SK-MEL-5 (cell line): ENCODE measurements around the gene EGFL8. TPM values are rescaled to one million over a fixed set of nuclear protein-coding genes. Genes with fewer than 3 reads are reported as not detected.

Source experiments
- DNase-seq: peaks from one replicate; pipeline ENCODE4 v3.0.0-alpha.2; 2016; ENCODE audit warnings: low read depth, low spot score
- in situ Hi-C: cut with HindIII; loops from 2 replicates; pipeline ENCODE4 v1.10.0; 2016; ENCODE audit warnings: low sequenced_read_pairs, high pct_unique_total_duplicates, low pct_unique_long_range_greater_than_20kb
- polyA plus RNA-seq, 2 experiments: library from polyadenylated mRNA; depleted of rRNA; stranded (reverse); fragments of >200 nt; gene quantifications; 2 replicates each; pipeline ENCODE4 v1.2.3, GENCODE V29; 2015
- total RNA-seq: library from RNA; depleted of rRNA; stranded (reverse); fragments of >200 nt; shearing (Covaris generic); gene quantifications from 2 replicates; pipeline ENCODE4 v1.2.3, GENCODE V29; 2014; rRNA removed

The EGFL8 gene
- total RNA-seq: 11.4 and 15.0 TPM in 2 replicates
- 9.7 and 13.9 TPM in 2 replicates for polyA plus RNA-seq (2015; cell fraction: cytosol; rRNA removed)
- polyA plus RNA-seq (2015; cell fraction: nucleus; rRNA removed): 97.7 and 128 TPM in 2 replicates

- DNase-seq: peak; percentile 21
- in situ Hi-C loops: no loop called here
Observed at GRCh38 chr6:32164295-32164694, at the start of gene EGFL8. EGFL8 (plus strand) TSS chr6:32164595; CDS start chr6:32166166, 1,571 bp downstream.

GRCh38 chr6:32114796-32115195 lies 49.6 kb upstream of the EGFL8 start:
- in situ Hi-C loops: no loop called here
- DNase-seq: no peak

GRCh38 chr6:32115623-32116022 lies 48.8 kb upstream of the EGFL8 start:
- in situ Hi-C loops: no loop called here
- DNase-seq: no peak

- peak; percentile 48 for DNase-seq
- in situ Hi-C loops: no loop called here
Observed at GRCh38 chr6:32116674-32117073, 47.7 kb upstream of the EGFL8 start.

GRCh38 chr6:32117461-32117860 lies 46.9 kb upstream of the EGFL8 start:
- in situ Hi-C loops: no loop called here
- DNase-seq: no peak

- in situ Hi-C loops: no loop called here
- DNase-seq: peak; percentile 85
Observed at GRCh38 chr6:32118782-32119628, 45.4 kb upstream of the EGFL8 start.

GRCh38 chr6:32120573-32121059 lies 43.8 kb upstream of the EGFL8 start:
- in situ Hi-C loops: no loop called here
- DNase-seq: no peak

- no peak for DNase-seq
- in situ Hi-C loops: no loop called here
Observed at GRCh38 chr6:32123681-32124080, 40.7 kb upstream of the EGFL8 start.

GRCh38 chr6:32126880-32127279 lies 37.5 kb upstream of the EGFL8 start:
- in situ Hi-C loops: no loop called here
- DNase-seq: no peak

- in situ Hi-C loops: no loop called here
- no peak for DNase-seq
Observed at GRCh38 chr6:32127409-32127716, 37.0 kb upstream of the EGFL8 start.

GRCh38 chr6:32127717-32128592 lies 36.4 kb upstream of the EGFL8 start, which contains the start of gene ATF6B:
ATF6B (minus strand) TSS chr6:32128246; CDS start chr6:32128207, 39 bp downstream.
- in situ Hi-C loops: no loop called here
- peak; percentile 100 for DNase-seq

- in situ Hi-C loops: no loop called here
- peak; percentile 25 for DNase-seq
Observed at GRCh38 chr6:32128751-32129296, 35.6 kb upstream of the EGFL8 start.

GRCh38 chr6:32129297-32130088 lies 34.9 kb upstream of the EGFL8 start:
- no peak for DNase-seq
- in situ Hi-C loops: no loop called here

GRCh38 chr6:32131439-32131948 lies 32.9 kb upstream of the EGFL8 start:
- no peak for DNase-seq
- in situ Hi-C loops: no loop called here

- in situ Hi-C loops: no loop called here
- no peak for DNase-seq
Observed at GRCh38 chr6:32132110-32132509, 32.3 kb upstream of the EGFL8 start.

- in situ Hi-C loops: no loop called here
- DNase-seq: no peak
Observed at GRCh38 chr6:32133786-32134185, 30.6 kb upstream of the EGFL8 start.

GRCh38 chr6:32137454-32137853 lies 26.9 kb upstream of the EGFL8 start:
- in situ Hi-C loops: no loop called here
- DNase-seq: no peak
